NCI-H446 treated with DMSO at 0.1 percent for 48 hours (cell line): ENCODE results near the gene STX8.
"Not testable (repeated sequence)": the region's sequence is repeated elsewhere in the genome, so short reads cannot be mapped to it uniquely, and the experiment has no call there.

Experiments
- DNase-seq: peaks from one replicate; lab custom pipeline; 2025; lab: John Stamatoyannopoulos, UW

Gene STX8

DNA sequence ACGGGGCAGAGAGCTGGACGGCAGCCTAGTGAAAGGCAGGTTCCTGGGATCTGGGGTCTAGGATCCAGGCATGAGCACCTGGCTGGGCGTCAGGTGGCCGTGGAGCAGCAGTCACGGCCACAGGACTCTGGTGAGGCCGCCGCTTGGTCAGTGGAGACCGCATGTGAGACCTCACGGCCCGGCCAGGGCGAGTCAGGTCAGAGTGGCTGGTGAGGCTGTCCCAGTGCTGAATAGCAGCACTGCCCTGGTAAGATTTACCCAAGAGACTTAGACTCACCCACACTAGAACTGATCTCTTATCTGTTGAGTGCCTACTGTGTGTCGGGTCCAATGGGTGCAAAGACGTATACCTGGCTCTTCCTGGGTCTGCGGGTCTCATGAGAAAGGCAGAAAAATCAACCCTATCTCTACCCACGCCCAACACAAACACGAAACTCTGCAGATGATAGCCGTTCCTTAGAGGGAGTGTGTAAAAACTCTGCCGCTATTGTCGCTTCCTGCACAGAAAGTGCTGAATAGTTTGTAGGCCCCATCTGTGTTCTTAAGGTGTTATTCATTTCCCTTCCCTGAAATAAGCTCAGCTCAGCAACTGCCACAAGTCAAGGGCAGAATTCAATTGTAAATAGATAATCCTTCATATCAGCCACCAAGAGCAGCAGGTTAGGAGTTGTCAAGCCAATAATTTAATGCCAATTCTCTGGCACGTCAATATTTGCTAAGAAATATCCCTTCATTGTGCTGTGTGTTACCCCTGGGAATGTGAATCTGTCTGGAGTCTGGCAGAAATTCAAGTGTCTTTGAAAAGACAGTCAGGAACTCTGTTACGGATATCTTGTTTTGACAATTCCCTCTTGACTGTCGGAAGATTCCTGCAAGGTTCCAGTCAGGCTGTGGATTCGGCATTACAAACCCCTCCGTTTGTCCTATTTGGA is 314.3 kb downstream of the STX8 start:
- no peak for DNase-seq

- DNase-seq: no peak
These were observed 316.2 kb downstream of the STX8 start for GRCh38 chr17:9259419-9259818.

DNA sequence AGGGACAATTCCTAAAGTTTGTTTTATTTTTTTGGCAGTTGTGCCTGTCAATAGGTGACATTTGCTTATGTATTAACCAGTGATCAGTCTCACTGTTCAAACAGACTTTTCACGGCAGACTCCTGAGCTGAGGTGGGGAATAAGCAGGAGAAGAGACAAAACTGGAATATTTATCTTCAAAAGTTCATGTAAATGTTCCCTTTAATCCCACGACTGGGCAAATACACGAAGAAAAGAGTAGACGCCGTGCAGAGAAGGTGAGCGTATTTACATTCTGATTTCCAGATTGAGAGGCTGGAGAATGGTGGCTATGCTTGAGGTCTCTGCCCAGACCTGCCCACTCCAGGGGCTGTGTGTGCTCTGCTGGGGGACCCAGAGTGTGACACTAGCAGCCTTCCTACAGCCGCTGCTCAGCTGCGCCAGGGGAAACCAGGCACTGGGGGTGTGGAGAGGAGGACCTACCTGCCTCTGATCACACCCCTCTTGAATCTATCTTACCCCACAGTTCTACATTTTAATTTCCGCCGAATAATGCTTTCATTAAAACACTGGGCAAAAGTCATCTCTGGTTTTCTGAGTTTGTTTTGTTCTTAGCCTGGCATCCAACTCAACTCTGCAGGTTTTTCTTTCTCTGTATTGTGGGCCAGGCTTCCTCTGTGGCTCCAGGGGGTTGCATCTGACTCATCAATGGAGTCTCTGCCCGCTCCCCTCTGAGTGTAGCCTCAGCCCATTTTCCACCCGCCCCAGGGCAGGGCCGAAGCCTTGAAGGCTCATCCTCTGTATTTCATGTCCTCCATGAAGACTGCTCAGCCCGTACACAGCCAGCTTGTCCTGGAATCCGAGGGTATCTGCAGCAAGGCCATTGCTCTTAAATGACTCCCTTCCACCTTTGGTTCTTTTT is 317.3 kb downstream of the STX8 start:
- no peak for DNase-seq

DNA sequence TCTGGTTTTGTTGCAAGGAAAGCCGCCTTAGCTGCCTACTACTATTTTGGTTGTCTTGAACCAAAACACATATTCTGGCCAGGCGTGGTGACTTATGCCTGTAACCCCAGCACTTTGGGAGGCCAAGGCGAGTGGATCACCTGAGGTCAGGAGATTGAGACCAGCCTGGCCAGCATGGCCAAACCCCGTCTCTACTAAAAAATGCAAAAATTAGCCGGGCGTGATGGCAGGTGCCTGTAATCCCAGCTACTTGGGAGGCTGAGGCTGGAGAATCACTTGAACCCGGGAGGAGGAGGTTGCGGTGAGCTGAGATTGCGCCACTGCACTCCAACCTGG is 318.0 kb downstream of the STX8 start:
- not testable (repeated sequence) for DNase-seq

DNA sequence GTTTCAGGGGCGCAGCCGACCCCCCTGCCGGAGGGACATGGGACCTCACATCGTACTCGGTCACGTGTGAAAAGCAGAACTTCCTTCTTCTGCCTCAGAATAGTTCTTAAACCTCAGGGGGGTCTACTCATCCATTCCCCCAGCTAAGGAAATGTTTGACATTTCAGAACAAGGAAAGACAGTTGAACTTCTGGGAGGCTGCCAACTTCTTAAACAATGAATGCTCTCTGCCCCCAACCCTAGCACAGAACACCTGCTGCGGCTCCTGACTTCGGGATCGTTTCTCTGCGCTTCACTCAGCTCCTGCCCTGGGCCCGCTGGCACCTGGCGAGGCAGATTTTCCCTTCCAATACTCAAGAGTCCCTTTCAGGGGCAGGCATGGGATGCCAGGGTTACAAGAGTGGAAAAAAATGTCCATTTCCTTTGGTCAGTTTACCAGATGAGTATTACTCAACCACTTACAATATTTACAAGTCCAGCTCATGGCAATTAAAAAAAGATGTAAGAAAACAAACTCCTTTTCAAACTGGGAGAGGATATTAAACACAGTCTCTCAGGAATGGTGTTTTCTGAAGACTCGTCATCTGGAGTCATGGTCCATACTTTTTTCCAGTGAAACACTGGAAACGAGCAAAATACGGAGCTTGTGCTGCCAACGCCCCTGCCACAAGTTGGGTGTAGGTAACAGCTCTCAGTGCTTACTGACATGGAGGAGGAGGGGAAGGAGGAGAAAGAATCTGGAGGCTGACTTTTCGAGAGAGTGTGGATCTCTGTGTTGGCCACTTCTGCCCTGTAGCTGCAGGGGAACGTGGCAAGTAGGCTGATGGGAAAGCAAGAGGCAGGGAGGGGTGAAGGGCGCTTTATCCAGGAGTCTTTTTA is 318.6 kb downstream of the STX8 start:
- no peak for DNase-seq

DNA sequence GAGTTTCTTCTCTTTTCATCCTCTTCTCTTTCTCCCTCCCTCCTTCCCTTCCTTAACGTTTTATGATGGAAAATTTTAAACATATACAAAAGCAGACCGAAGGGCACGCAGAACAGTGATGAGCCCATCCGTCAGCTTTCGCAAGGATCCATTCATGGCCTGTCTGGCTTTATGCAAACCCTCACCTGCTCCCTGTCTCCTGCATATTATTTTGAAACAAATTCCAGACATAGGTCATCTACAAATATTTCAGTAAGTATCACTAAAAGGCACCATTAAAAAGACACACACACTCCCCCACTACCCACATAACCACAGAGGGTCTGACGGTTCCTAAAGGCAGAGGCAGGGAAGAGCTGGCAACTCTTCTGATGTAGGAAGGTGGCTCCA is 319.3 kb downstream of the STX8 start:
- no peak for DNase-seq

DNA sequence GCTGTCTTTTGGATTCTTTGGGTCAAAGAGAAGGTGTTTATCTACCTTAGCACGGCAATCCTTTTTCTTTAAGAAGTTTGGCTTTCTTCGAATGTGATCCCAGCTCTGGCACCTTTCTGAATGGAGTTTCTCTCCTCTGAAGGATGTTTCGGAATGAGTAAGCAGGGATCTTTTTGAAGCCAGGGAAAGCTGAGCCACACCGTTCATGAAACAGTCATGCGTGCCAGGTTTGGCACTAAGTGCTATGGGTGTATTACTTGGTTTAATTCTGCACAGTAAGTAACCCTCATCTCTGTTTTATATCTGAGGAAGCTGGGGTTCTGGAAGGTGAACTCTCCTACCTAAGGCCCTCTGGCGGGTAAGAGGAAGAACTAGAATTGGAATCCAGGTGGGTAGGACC is 319.8 kb downstream of the STX8 start:
- DNase-seq: no peak

- no peak for DNase-seq
These were observed 320.8 kb downstream of the STX8 start for GRCh38 chr17:9254841-9255240.

- no peak for DNase-seq
These were observed 322.3 kb downstream of the STX8 start for GRCh38 chr17:9253308-9253707.

GRCh38 chr17:9251273-9251672 is 324.3 kb downstream of the STX8 start:
- no peak for DNase-seq

GRCh38 chr17:9249245-9249953 is 326.2 kb downstream of the STX8 start:
- no peak for DNase-seq

DNA sequence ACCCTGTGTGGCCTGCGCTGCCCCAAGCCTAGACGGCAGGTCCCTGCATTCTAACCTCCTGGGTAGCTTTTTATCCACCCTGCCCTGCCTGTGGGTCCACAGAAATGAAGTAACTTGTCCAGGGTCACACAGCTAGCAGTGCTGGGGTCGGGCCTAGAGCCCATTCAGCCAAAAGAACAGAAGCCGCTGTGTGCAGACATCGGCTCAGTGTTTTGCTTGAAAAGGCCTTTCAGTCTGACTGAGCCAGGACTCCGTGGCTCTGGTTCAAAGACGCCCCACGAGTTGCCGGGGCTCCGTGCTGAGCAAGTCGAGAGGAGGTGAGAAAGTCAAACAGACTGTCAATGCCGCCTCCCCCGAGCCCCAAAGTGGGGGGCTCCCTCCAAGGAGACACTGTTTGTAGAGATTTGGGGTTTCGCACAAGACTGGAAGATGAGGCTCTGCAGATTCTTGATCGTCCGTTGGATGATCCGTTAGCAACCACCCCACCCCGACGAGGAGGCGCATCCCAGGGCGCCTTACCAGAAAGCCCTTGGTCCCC is 328.1 kb downstream of the STX8 start:
- no peak for DNase-seq

DNA sequence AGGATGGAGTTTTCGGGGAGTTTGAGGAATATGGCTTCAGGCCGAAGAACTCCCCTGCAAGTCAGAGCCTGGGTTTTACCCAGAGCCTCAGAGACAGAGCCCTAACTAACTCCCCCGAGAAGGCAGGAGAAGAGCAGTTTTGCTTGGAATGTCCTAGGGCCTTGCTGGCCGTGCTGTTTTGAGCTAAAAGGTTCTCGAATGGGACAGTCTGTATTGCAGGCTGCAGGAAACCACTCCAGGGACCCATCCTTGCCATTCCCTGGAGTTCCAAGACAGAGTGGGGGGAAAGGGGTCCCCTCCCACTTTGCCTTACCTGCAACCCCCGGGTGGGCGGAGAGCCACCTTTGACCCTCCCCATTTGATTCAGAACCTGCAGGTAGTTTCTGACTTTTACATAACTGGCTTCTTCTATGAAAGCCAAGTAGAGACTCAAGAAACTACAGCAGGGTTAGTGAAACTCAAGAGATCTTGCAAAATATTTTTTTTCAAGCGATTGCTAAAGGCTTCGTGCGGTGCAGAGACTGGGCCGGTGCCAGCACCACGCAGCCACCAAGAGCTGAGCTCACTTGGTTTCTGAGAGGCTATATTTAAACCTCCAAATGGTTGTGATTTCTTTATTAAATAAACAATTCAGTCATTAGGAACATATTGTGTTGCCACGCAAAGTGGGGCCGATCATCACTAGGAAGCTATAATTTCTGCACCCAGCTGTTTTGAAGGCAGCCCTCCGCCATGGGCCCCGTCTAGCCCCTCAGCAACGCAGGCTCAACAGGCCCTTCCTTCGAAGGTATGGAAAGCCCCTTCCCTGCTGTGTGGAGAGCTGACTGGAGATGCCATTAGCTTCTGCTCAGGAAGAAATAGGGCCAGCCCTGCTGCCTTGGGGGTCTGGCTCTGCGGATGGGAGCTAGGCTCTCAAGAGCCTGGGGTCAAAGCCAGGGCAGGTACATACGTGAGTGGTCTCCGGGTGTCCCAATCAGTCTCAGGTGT is 331.3 kb downstream of the STX8 start:
- no peak for DNase-seq

DNA sequence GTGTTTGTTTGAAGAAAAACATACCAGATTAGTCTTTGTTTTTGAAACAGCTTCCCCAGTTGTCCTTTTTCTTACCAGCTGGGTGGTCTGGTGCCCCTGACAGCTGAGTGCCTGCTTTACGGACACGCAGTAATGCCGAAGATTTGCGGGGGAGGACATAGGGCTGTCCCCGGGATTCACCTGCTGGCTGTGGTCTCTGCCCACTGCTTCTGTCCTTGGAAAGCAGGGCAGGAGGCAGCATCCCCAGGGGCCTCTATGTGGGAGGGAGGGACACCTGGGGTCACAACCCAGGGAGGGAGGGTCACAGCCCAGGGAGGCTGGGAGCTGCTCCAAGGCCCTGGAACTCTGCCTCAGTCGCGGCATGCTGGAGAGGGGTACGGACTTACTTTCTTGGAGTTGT is 332.6 kb downstream of the STX8 start:
- no peak for DNase-seq

DNA sequence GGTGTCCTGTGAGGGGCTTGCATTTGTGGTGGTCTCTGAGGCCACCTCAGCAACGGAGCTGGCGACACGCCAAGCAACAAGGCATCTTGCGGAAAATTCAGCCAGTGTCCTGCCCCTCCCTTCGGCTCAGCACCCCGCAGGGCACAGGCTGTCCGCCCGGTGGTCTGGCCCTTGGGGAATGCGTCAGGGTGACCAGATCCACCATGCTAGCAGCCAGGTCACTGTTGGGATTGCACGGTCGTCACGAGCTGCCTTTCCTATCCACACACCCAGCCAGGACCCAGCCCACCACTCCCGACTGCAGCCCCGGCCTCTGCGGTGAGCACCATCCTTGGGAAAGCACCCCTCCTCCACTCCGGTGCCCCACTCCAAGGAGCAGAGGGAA is 333.1 kb downstream of the STX8 start:
- DNase-seq: no peak

GRCh38 chr17:9241774-9242496 is 333.7 kb downstream of the STX8 start:
- DNase-seq: no peak

DNA sequence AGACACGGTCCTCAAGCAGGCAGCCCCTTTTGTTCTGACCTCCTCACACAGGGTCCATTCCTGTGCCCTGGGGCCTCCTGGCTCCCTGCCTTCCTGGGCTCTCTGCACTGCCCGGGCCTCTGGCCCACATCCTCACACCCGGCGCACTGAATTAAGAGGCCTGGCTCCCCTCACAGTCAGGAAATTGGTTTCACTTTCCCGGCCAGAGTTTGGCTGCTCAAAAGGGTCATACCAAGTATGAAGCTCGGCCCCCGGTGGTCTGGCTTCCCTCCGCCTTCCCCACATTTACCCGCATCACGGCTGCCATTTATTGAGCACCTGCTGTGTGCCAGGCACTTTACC is 334.3 kb downstream of the STX8 start:
- DNase-seq: no peak

DNA sequence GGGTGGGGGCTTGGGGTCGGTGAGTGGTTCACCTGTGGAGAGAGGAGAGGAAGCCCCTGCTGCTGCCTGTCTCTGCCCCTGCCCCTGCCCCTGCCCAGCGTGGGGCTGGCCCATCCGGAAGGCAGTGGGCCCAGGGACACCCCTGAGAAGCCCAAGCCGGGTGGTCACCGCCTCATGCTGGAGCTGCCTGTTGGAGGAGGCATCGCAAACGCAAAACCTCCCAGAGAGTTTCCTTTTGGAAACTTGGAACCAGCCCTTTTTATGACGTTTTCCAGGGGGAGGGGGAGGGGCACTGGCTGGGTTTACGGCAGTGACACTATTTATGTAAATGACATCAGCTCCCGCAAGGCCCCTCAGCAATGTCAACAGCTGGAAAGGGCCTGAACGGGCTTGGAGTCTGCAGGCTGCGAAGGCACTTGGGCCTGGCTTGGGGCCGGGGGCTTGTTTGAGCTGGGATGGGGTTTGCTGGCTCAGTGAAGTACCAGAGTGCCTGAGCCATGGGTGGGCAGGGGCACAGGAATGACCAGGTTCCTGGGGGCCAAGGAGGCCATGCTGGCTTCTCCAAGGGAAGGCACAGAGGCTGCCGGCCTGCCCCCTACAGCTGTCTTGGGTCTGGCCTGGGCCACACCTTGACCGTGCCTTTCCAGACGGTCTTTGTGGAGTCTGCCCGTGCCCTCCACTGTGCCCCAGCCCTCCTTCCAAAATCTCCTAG is 334.8 kb downstream of the STX8 start:
- no peak for DNase-seq
